ENCODE results near the gene ZNF718.
"Not testable (repeated sequence)": the region's sequence is repeated elsewhere in the genome, so short reads cannot be mapped to it uniquely, and the experiment has no call there.

- TF ChIP-seq EP300, POLR2A, CTCF (IDR thresholded peaks at IDR 0.05): not testable (repeated sequence)
Measured at GRCh38 chr4:123922-124274, 403 bp upstream of the ZNF718 start.
